Caco-2 (cell line): ENCODE measurements around the gene ATCAY. TPM values are rescaled to one million over a fixed set of nuclear protein-coding genes. Genes with fewer than 3 reads are reported as not detected.

ENCODE experiments used
- BruUV-seq: library from RNA; stranded (reverse); fragments of 400-500 nt; replicated peaks from 2 replicates; lab custom pipeline; 2021; lab: Mats Ljungman, UMichigan
- CTCF ChIA-PET: fragments of 300-600 bp; sonication (Branson Sonifier 250); formaldehyde crosslinking; loops from one replicate; lab custom pipeline; 2022; ENCODE audit warnings: antibody characterized with exemption; lab: Charles Lee
- POLR2A ChIA-PET: fragments of 300-600 bp; sonication (Branson Sonifier 250); formaldehyde crosslinking; loops from one replicate; lab custom pipeline; 2022; ENCODE audit warnings: antibody characterized with exemption; lab: Charles Lee
- DNase-seq, 2 experiments: peaks; one replicate each; pipeline versions ENCODE4 v3.0.0 to v3.0.0-alpha.2; 2020 to 2022
- H3K27me3 ChIP-seq: replicated peaks from 2 replicates; pipeline ENCODE4 v1.6.0; 2011; ENCODE audit warnings: low read length; ENCODE audit not compliant: control insufficient read depth, insufficient read depth
- H3K36me3 ChIP-seq: 2 replicates; pipeline ENCODE4 v1.5.1; 2011; ENCODE audit warnings: low read length; ENCODE audit not compliant: control insufficient read depth, insufficient read depth
- H3K4me1 ChIP-seq: fragments of 250-450 bp; sonication (Bioruptor Pico); 2 replicates; pipeline ENCODE4 v1.5.1; 2020; ENCODE audit warnings: mild to moderate bottlenecking
- H3K4me3 ChIP-seq: 2 replicates; pipeline ENCODE4 v1.5.1; 2011; ENCODE audit warnings: low read depth, mild to moderate bottlenecking, control low read depth, low read length
- H3K9me3 ChIP-seq: fragments of 250-450 bp; sonication (Bioruptor Pico); 2 replicates; pipeline ENCODE4 v1.5.1; 2020; ENCODE audit warnings: mild to moderate bottlenecking, moderate library complexity
- H3K27ac Mint-ChIP-seq: one replicate; pipeline ENCODE4 v1.8.0; 2022; ENCODE audit warnings: mixed read lengths; ENCODE audit not compliant: unreplicated experiment
- H3K27me3 Mint-ChIP-seq: one replicate; pipeline ENCODE4 v1.8.0; 2022; ENCODE audit warnings: mixed read lengths; ENCODE audit not compliant: insufficient read depth, unreplicated experiment
- H3K36me3 Mint-ChIP-seq: one replicate; pipeline ENCODE4 v1.8.0; 2022; ENCODE audit warnings: mild to moderate bottlenecking, mixed read lengths; ENCODE audit not compliant: insufficient read depth, unreplicated experiment
- H3K4me1 Mint-ChIP-seq: one replicate; pipeline ENCODE4 v1.8.0; 2022; ENCODE audit warnings: low read depth, mixed read lengths; ENCODE audit not compliant: unreplicated experiment
- H3K4me3 Mint-ChIP-seq: one replicate; pipeline ENCODE4 v1.8.0; 2022; ENCODE audit warnings: mild to moderate bottlenecking, moderate library complexity, mixed read lengths; ENCODE audit not compliant: unreplicated experiment
- H3K9me3 Mint-ChIP-seq: one replicate; pipeline ENCODE4 v1.8.0; 2022; ENCODE audit warnings: mixed read lengths; ENCODE audit not compliant: unreplicated experiment
- CTCF ChIP-seq, 2 experiments: fragments of 200-600 bp in 1 of 2; IDR thresholded peaks; 1 replicate in 1 of 2; 2 replicates in 1 of 2; pipeline versions ENCODE4 v1.5.1 to v1.8.0; 2011 to 2022; ENCODE audit warnings: antibody characterized with exemption in 1 of 2, control low read depth in 1 of 2, inconsistent platforms in 1 of 2, low read depth in 1 of 2, low read length in 1 of 2, mild to moderate bottlenecking in 1 of 2, moderate library complexity in 1 of 2; ENCODE audit not compliant: insufficient read depth in 1 of 2, severe bottlenecking in 1 of 2, unreplicated experiment in 1 of 2
- intact Hi-C: fragments of 100-400 bp; cut with micrococcal nuclease; formaldehyde crosslinking; loops from one replicate; pipeline ENCODE4 v1.10.0; 2022; ENCODE audit not compliant: unreplicated experiment
- total RNA-seq: library from RNA; stranded (reverse); gene quantifications from 2 replicates; pipeline ENCODE4 v1.2.3, GENCODE V29; 2022

The ATCAY gene
- total RNA-seq, 1 experiment from 2014 or later = not detected

- Histone ChIP-seq H3K9me3 (0 out of 2 replicates have a peak, but pooled peaks cover 6% of the 10 kb centered on the region), H3K4me1 (no peaks in the 10 kb centered on the region), H3K27me3 (no peaks in the 10 kb centered on the region), H3K4me3 (no peak overlapping the region), H3K36me3 (no peaks in the 10 kb centered on the region)
- ChIA-PET POLR2A (no interaction called here), CTCF (interaction anchor here (0.6 kb wide), 1 partner anchor 88 kb away, joined by 4 read pairs; no protein-coding TSS in a partner anchor)
- Mint-ChIP-seq H3K4me3 (no peak overlapping the region), H3K27ac (no peak overlapping the region), H3K9me3 (no peaks in the 10 kb centered on the region), H3K36me3 (no peaks in the 10 kb centered on the region), H3K4me1 (no peaks in the 10 kb centered on the region), H3K27me3 (no peaks in the 10 kb centered on the region)
- intact Hi-C loops = no loop called here
- BruUV-seq = no TSS peak
- no peak for DNase-seq
- no peak for TF ChIP-seq CTCF (IDR thresholded peaks at IDR 0.05; ENCODE audit: insufficient read depth in 1 of 2, low read depth in 1 of 2, low read length in 1 of 2, severe bottlenecking in 1 of 2, unreplicated experiment in 1 of 2)
Observed at GRCh38 chr19:3899531-3900294, 19.2 kb downstream of the ATCAY start.

- H3K27ac Mint-ChIP-seq = no peak overlapping the region
- POLR2A ChIA-PET = no interaction called here
Observed at GRCh38 chr19:3902317-3902973, 22.0 kb downstream of the ATCAY start.

More at GRCh38 chr19:3902317-3902973, 22.0 kb downstream of the ATCAY start:
- intact Hi-C loops = no loop called here
- H3K36me3 Mint-ChIP-seq = no peaks in the 10 kb centered on the region
- CTCF ChIA-PET = no interaction called here
- BruUV-seq = no TSS peak
- H3K4me3 Mint-ChIP-seq = no peak overlapping the region
- no peaks in the 10 kb centered on the region for H3K4me1 Mint-ChIP-seq
- no peaks in the 10 kb centered on the region for H3K9me3 Mint-ChIP-seq
- Histone ChIP-seq H3K4me3 (no peak overlapping the region), H3K36me3 (no peaks in the 10 kb centered on the region), H3K4me1 (no peaks in the 10 kb centered on the region), H3K27me3 (no peaks in the 10 kb centered on the region; the same call in 1 of the 2 replicates), H3K9me3 (0 out of 2 replicates have a peak, but pooled peaks cover 6% of the 10 kb centered on the region)
- peaks cover 4% of the 10 kb centered on the region for H3K27me3 Mint-ChIP-seq
- no peak for TF ChIP-seq CTCF (IDR thresholded peaks at IDR 0.05; ENCODE audit: insufficient read depth in 1 of 2, low read depth in 1 of 2, low read length in 1 of 2, severe bottlenecking in 1 of 2, unreplicated experiment in 1 of 2)
- DNase-seq = no peak
